Stimulated activated CD8-positive, alpha-beta memory T cell treated with anti-CD3 and anti-CD28 coated beads, Interleukin-2, amount 100 ng/mL, for 1 hour (primary cell): ENCODE results near the gene NDST1.
"Not testable (repeated sequence)": the region's sequence is repeated elsewhere in the genome, so short reads cannot be mapped to it uniquely, and the experiment has no call there.

Source experiments
- DNase-seq, 2 donors: peaks; one replicate each; pipeline ENCODE4 v3.0.0-alpha.2; 2020; ENCODE audit warnings: low read depth in 2 of 2

The NDST1 gene

GRCh38 chr5:150508277-150508640 is 328 bp downstream of the NDST1 start:
- DNase-seq = no peak

GRCh38 chr5:150508828-150509227 is 897 bp downstream of the NDST1 start:
- DNase-seq = no peak

GRCh38 chr5:150509992-150510391 is 2.1 kb downstream of the NDST1 start:
- DNase-seq = no peak

GRCh38 chr5:150510460-150511263 is 2.7 kb downstream of the NDST1 start:
- no peak for DNase-seq

GRCh38 chr5:150511578-150512367 is 3.8 kb downstream of the NDST1 start:
- DNase-seq = no peak

- DNase-seq = no peak
Measured at GRCh38 chr5:150512368-150512747, 4.4 kb downstream of the NDST1 start.

- no peak for DNase-seq
Measured at GRCh38 chr5:150513375-150514309, 5.7 kb downstream of the NDST1 start.

GRCh38 chr5:150514708-150515211 is 6.8 kb downstream of the NDST1 start:
- no peak for DNase-seq

- no peak for DNase-seq
Measured at GRCh38 chr5:150515446-150515845, 7.5 kb downstream of the NDST1 start.

- DNase-seq = no peak
Measured at GRCh38 chr5:150516011-150516410, 8.1 kb downstream of the NDST1 start.

- no peak for DNase-seq
Measured at GRCh38 chr5:150517272-150518152, 9.6 kb downstream of the NDST1 start.

- not testable (repeated sequence) for DNase-seq
Measured at GRCh38 chr5:150518712-150519559, 11.0 kb downstream of the NDST1 start.

- no peak for DNase-seq
Measured at GRCh38 chr5:150519560-150519945, 11.6 kb downstream of the NDST1 start.

GRCh38 chr5:150519978-150520377 is 12.0 kb downstream of the NDST1 start:
- no peak for DNase-seq

GRCh38 chr5:150520747-150521521 is 13.0 kb downstream of the NDST1 start:
- DNase-seq = no peak

GRCh38 chr5:150521522-150521817 is 13.5 kb downstream of the NDST1 start:
- DNase-seq = no peak

- DNase-seq = no peak
Measured at GRCh38 chr5:150521939-150522503, 14.1 kb downstream of the NDST1 start.

- DNase-seq = no peak
Measured at GRCh38 chr5:150522504-150523414, 14.8 kb downstream of the NDST1 start.
